ENCODE results near the gene MPP2.

Gene MPP2

GRCh38 chr17:43849116-43849515 lies 58.2 kb downstream of the MPP2 start (continued):
- TF ChIP-seq FEZF1 (tag by site-specific recombination; IDR thresholded peaks at IDR 0.05) (no peak), KLF7 (tag by site-specific recombination; IDR thresholded peaks at IDR 0.05; ENCODE audit: borderline replicate concordance) (no peak), ZNF324 (tag by site-specific recombination; IDR thresholded peaks at IDR 0.05) (no peak), ZEB2 (tag by site-specific recombination; IDR thresholded peaks at IDR 0.05) (no peak), ZNF169 (tag by site-specific recombination; IDR thresholded peaks at IDR 0.05) (no peak), ZNF280C (tag by site-specific recombination; IDR thresholded peaks at IDR 0.05) (no peak), ZNF292 (tag by site-specific recombination; IDR thresholded peaks at IDR 0.05; ENCODE audit: borderline replicate concordance, low read depth) (no peak)

- Histone ChIP-seq H3K4me3 (ENCODE audit: low read depth, low read length) (no peak overlapping the region), H3K27ac (ENCODE audit: extremely low read depth, low read depth, low read length) (no peak overlapping the region), H3K4me1 (ENCODE audit: control insufficient read depth, insufficient read depth, low read length) (no peaks in the 10 kb centered on the region; the same call in 1 of the 2 replicates), H3K9me3 (ENCODE audit: control insufficient read depth, insufficient read depth, low read depth, low read length) (no peaks in the 10 kb centered on the region), H3K36me3 (ENCODE audit: control insufficient read depth in 2 of 2, insufficient read depth in 1 of 2, low read length in 2 of 2) (no peaks in the 10 kb centered on the region)
- POLR2A ChIA-PET, result interaction anchor here (0.6 kb wide), 1 partner anchor 1176 kb away, joined by 8 read pairs; no protein-coding TSS in a partner anchor
- TF ChIP-seq ZNF335 (tag by site-specific recombination; conservative IDR thresholded peaks at IDR 0.05) (no peak), KLF9 (tag by site-specific recombination; IDR thresholded peaks at IDR 0.05; ENCODE audit: low read depth) (no peak), ZNF10 (tag by site-specific recombination; IDR thresholded peaks at IDR 0.05) (no peak), ZBTB10 (tag by site-specific recombination; IDR thresholded peaks at IDR 0.05) (no peak), ZSCAN4 (tag by site-specific recombination; IDR thresholded peaks at IDR 0.05) (no peak), ZBTB20 (tag by site-specific recombination; IDR thresholded peaks at IDR 0.05) (no peak), FEZF1 (tag by site-specific recombination; IDR thresholded peaks at IDR 0.05) (no peak), ZNF223 (tag by site-specific recombination; IDR thresholded peaks at IDR 0.05) (no peak), ZNF785 (tag by site-specific recombination; IDR thresholded peaks at IDR 0.05) (no peak), ZNF544 (tag by site-specific recombination; IDR thresholded peaks at IDR 0.05) (no peak), PRDM4 (tag by site-specific recombination; IDR thresholded peaks at IDR 0.05) (no peak), ZNF280C (tag by site-specific recombination; IDR thresholded peaks at IDR 0.05) (no peak)
- CTCF ChIA-PET, result interaction anchor here (0.6 to 1.2 kb wide), 4 partner anchors 10 to 158 kb away, joined by 3 to 5 read pairs (median 3); no protein-coding TSS in a partner anchor
Observed at GRCh38 chr17:43848601-43849000, 58.7 kb downstream of the MPP2 start.
